Measurements from ENCODE around the gene GOLIM4. TPM values are rescaled to one million over a fixed set of nuclear protein-coding genes. Genes with fewer than 3 reads are reported as not detected.
A peak's percentile ranks its signal among the peaks of the same experiment; 100 is the strongest.
"Not testable (repeated sequence)": the region's sequence is repeated elsewhere in the genome, so short reads cannot be mapped to it uniquely, and the experiment has no call there.

Gene GOLIM4
- total RNA-seq = 1 to 10 TPM; 3.5 to 6.3 TPM

GRCh38 chr3:168095611-168096209, at the start of gene GOLIM4:
GOLIM4 (minus strand) TSS chr3:168095924; CDS start chr3:168095285, 639 bp downstream.
- Mint-ChIP-seq H3K4me1 (no peaks in the 10 kb centered on the region), H3K36me3 (ENCODE audit: low read depth) (no peaks in the 10 kb centered on the region), H3K9me3 (no peaks in the 10 kb centered on the region), H3K4me3 (peak within 1 kb of the TSS; percentile 77), H3K27me3 (peaks cover 36% of the 10 kb centered on the region), H3K27ac (peak within 1 kb of the TSS; percentile 15)
- ATAC-seq (replicated peaks) = peak; percentile 86

GRCh38 chr3:168141405-168141998, 45.8 kb upstream of the GOLIM4 start:
- Mint-ChIP-seq H3K9me3 (no peaks in the 10 kb centered on the region), H3K27ac (no peak overlapping the region), H3K27me3 (no peaks in the 10 kb centered on the region), H3K4me1 (no peaks in the 10 kb centered on the region), H3K4me3 (no peak overlapping the region), H3K36me3 (ENCODE audit: low read depth) (no peaks in the 10 kb centered on the region)
- ATAC-seq (replicated peaks) = no peak

GRCh38 chr3:168139947-168140346, 44.2 kb upstream of the GOLIM4 start:
- H3K27ac Mint-ChIP-seq = no peak overlapping the region
- H3K9me3 Mint-ChIP-seq = no peaks in the 10 kb centered on the region
- H3K36me3 Mint-ChIP-seq (ENCODE audit: low read depth) = no peaks in the 10 kb centered on the region
- H3K27me3 Mint-ChIP-seq = no peaks in the 10 kb centered on the region
- no peak for ATAC-seq (replicated peaks)
- no peaks in the 10 kb centered on the region for H3K4me1 Mint-ChIP-seq
- H3K4me3 Mint-ChIP-seq = no peak overlapping the region

- Mint-ChIP-seq H3K27me3 (no peaks in the 10 kb centered on the region), H3K36me3 (ENCODE audit: low read depth) (no peaks in the 10 kb centered on the region), H3K4me3 (no peak overlapping the region), H3K9me3 (no peaks in the 10 kb centered on the region), H3K4me1 (no peaks in the 10 kb centered on the region), H3K27ac (no peak overlapping the region)
- no peak for ATAC-seq (replicated peaks)
These were observed 42.7 kb upstream of the GOLIM4 start for GRCh38 chr3:168138421-168138820.

GRCh38 chr3:168134931-168135330, 39.2 kb upstream of the GOLIM4 start:
- no peaks in the 10 kb centered on the region for H3K9me3 Mint-ChIP-seq
- H3K4me3 Mint-ChIP-seq = no peak overlapping the region
- H3K27ac Mint-ChIP-seq = no peak overlapping the region
- ATAC-seq (replicated peaks) = peak; percentile 31
- no peaks in the 10 kb centered on the region for H3K27me3 Mint-ChIP-seq
- no peaks in the 10 kb centered on the region for H3K4me1 Mint-ChIP-seq
- no peaks in the 10 kb centered on the region for H3K36me3 Mint-ChIP-seq (ENCODE audit: low read depth)

GRCh38 chr3:168130250-168130649, 34.5 kb upstream of the GOLIM4 start:
- not testable (repeated sequence) for H3K36me3 Mint-ChIP-seq (ENCODE audit: low read depth); H3K9me3 Mint-ChIP-seq; ATAC-seq (replicated peaks); H3K27ac Mint-ChIP-seq; H3K4me3 Mint-ChIP-seq; H3K27me3 Mint-ChIP-seq; H3K4me1 Mint-ChIP-seq

GRCh38 chr3:168128463-168128862, 32.7 kb upstream of the GOLIM4 start:
- not testable (repeated sequence) for H3K36me3 Mint-ChIP-seq (ENCODE audit: low read depth); H3K4me1 Mint-ChIP-seq; H3K27me3 Mint-ChIP-seq; ATAC-seq (replicated peaks); H3K27ac Mint-ChIP-seq; H3K9me3 Mint-ChIP-seq; H3K4me3 Mint-ChIP-seq

- H3K27me3 Mint-ChIP-seq = peaks cover 3% of the 10 kb centered on the region
- no peak overlapping the region for H3K4me3 Mint-ChIP-seq
- no peaks in the 10 kb centered on the region for H3K36me3 Mint-ChIP-seq (ENCODE audit: low read depth)
- H3K27ac Mint-ChIP-seq = no peak overlapping the region
- H3K4me1 Mint-ChIP-seq = no peaks in the 10 kb centered on the region
- ATAC-seq (replicated peaks) = no peak
- no peaks in the 10 kb centered on the region for H3K9me3 Mint-ChIP-seq
These were observed 31.7 kb upstream of the GOLIM4 start for GRCh38 chr3:168127466-168127865.

GRCh38 chr3:168124791-168125190, 29.1 kb upstream of the GOLIM4 start:
- Mint-ChIP-seq H3K4me3 (no peak overlapping the region), H3K9me3 (no peaks in the 10 kb centered on the region), H3K4me1 (no peaks in the 10 kb centered on the region), H3K36me3 (ENCODE audit: low read depth) (no peaks in the 10 kb centered on the region), H3K27ac (no peak overlapping the region), H3K27me3 (peaks cover 3% of the 10 kb centered on the region)
- no peak for ATAC-seq (replicated peaks)

GRCh38 chr3:168124291-168124690, 28.6 kb upstream of the GOLIM4 start:
- no peaks in the 10 kb centered on the region for H3K4me1 Mint-ChIP-seq
- no peak for ATAC-seq (replicated peaks)
- H3K36me3 Mint-ChIP-seq (ENCODE audit: low read depth) = no peaks in the 10 kb centered on the region
- peaks cover 3% of the 10 kb centered on the region for H3K27me3 Mint-ChIP-seq
- H3K9me3 Mint-ChIP-seq = no peaks in the 10 kb centered on the region
- no peak overlapping the region for H3K27ac Mint-ChIP-seq
- no peak overlapping the region for H3K4me3 Mint-ChIP-seq

- H3K27me3 Mint-ChIP-seq = peaks cover 3% of the 10 kb centered on the region
- H3K4me3 Mint-ChIP-seq = no peak overlapping the region
- no peaks in the 10 kb centered on the region for H3K9me3 Mint-ChIP-seq
- ATAC-seq (replicated peaks) = no peak
- no peaks in the 10 kb centered on the region for H3K4me1 Mint-ChIP-seq
- H3K36me3 Mint-ChIP-seq (ENCODE audit: low read depth) = no peaks in the 10 kb centered on the region
- no peak overlapping the region for H3K27ac Mint-ChIP-seq
These were observed 27.8 kb upstream of the GOLIM4 start for GRCh38 chr3:168123201-168124176.

- no peak overlapping the region for H3K4me3 Mint-ChIP-seq
- H3K4me1 Mint-ChIP-seq = no peaks in the 10 kb centered on the region
- no peaks in the 10 kb centered on the region for H3K27me3 Mint-ChIP-seq
- no peak for ATAC-seq (replicated peaks)
- no peaks in the 10 kb centered on the region for H3K9me3 Mint-ChIP-seq
- no peak overlapping the region for H3K27ac Mint-ChIP-seq
- no peaks in the 10 kb centered on the region for H3K36me3 Mint-ChIP-seq (ENCODE audit: low read depth)
These were observed 25.7 kb upstream of the GOLIM4 start for GRCh38 chr3:168121184-168122017.

GRCh38 chr3:168117853-168118313, 22.2 kb upstream of the GOLIM4 start:
- H3K4me3 Mint-ChIP-seq = no peak overlapping the region
- H3K36me3 Mint-ChIP-seq (ENCODE audit: low read depth) = no peaks in the 10 kb centered on the region
- no peaks in the 10 kb centered on the region for H3K9me3 Mint-ChIP-seq
- no peak overlapping the region for H3K27ac Mint-ChIP-seq
- H3K27me3 Mint-ChIP-seq = no peaks in the 10 kb centered on the region
- H3K4me1 Mint-ChIP-seq = no peaks in the 10 kb centered on the region
- ATAC-seq (replicated peaks) = no peak

GRCh38 chr3:168117059-168117458, 21.3 kb upstream of the GOLIM4 start:
- Mint-ChIP-seq H3K4me1 (no peaks in the 10 kb centered on the region), H3K4me3 (no peak overlapping the region), H3K36me3 (ENCODE audit: low read depth) (no peaks in the 10 kb centered on the region), H3K27me3 (no peaks in the 10 kb centered on the region), H3K27ac (no peak overlapping the region), H3K9me3 (no peaks in the 10 kb centered on the region)
- ATAC-seq (replicated peaks) = no peak
